ENCODE measurements around the gene SYF2. TPM values are rescaled to one million over a fixed set of nuclear protein-coding genes. Genes with fewer than 3 reads are reported as not detected.
"Not testable (repeated sequence)": the region's sequence is repeated elsewhere in the genome, so short reads cannot be mapped to it uniquely, and the experiment has no call there.

Gene SYF2
- total RNA-seq, 1 experiment from 2014 or later: 29.8 TPM

DNA sequence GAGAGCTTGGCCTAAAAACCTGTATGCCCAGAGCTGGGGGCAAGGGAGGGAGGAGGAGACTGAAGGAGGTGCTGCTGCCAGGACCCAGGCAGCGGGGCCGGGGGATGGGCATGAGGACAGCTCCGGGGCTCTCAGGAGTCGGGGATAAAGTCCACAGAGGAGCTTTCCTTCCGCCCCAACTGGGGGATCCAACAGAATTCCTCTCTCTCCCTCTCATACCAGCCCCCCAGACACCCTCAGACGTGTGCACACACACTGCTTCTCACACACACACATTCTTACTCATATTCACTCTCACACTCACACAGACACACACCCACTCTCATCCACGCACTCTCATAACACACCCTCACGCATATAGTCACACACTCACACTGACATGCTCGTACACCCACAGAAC lies 39.1 kb downstream of the SYF2 start:
- no TSS peak for BruUV-seq (replicated peaks)
- CTCF ChIA-PET: no interaction called here
- intact Hi-C loops (cut with micrococcal nuclease): no loop called here

DNA sequence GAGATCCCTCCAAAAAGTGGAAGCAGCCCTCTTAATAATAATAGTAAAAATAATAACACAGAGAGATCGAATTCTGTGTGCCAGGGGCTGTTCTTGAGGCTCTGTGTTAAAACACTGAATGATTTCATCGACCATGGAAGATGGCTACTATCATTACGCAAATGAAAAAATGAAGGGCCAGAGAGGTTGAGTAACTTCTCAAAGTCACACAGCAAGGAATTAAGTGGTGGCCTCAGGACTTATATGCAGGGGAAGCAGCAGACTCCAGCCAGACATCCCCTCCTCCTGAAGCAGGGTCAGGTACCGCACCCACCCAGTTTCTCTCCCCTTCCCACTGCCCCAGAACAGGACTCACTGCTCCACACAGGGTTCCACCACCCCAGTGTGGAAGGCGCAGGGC lies 40.1 kb downstream of the SYF2 start:
- peaks cover 5% of the 10 kb centered on the region; the same call in 1 of the 2 replicates for H3K27me3 ChIP-seq (ENCODE audit: low read length)
- CTCF ChIA-PET: no interaction called here
- no peaks in the 10 kb centered on the region for H3K9me2 ChIP-seq (replicated peaks; ENCODE audit: low read length)
- H3K27ac ChIP-seq (ENCODE audit: low read length): no peak overlapping the region
- ATAC-seq (no peak), DNase-seq (no peak)
- H4K20me1 ChIP-seq (ENCODE audit: low read length): no peaks in the 10 kb centered on the region
- H3K9ac ChIP-seq (ENCODE audit: low read length): no peak overlapping the region
- H3K79me2 ChIP-seq (ENCODE audit: low read length): no peaks in the 10 kb centered on the region
- intact Hi-C loops (cut with micrococcal nuclease): no loop called here
- BruUV-seq (replicated peaks): no TSS peak
- H3F3A ChIP-seq (ENCODE audit: low read length, unreplicated experiment): no peaks in the 10 kb centered on the region
- POLR2A ChIA-PET (ENCODE audit: unreplicated experiment): no interaction called here
- H2AFZ ChIP-seq (ENCODE audit: low read length): no peak overlapping the region
- H3K9me3 ChIP-seq (ENCODE audit: low read length): no peaks in the 10 kb centered on the region
- no peak for TF ChIP-seq EZH2 (IDR thresholded peaks at IDR 0.05; ENCODE audit: low read length, unreplicated experiment)
- no peak for TF ChIP-seq EZH2phosphoT487 (IDR thresholded peaks at IDR 0.05; ENCODE audit: borderline replicate concordance, low read length)
- TF ChIP-seq, protein P1, sequence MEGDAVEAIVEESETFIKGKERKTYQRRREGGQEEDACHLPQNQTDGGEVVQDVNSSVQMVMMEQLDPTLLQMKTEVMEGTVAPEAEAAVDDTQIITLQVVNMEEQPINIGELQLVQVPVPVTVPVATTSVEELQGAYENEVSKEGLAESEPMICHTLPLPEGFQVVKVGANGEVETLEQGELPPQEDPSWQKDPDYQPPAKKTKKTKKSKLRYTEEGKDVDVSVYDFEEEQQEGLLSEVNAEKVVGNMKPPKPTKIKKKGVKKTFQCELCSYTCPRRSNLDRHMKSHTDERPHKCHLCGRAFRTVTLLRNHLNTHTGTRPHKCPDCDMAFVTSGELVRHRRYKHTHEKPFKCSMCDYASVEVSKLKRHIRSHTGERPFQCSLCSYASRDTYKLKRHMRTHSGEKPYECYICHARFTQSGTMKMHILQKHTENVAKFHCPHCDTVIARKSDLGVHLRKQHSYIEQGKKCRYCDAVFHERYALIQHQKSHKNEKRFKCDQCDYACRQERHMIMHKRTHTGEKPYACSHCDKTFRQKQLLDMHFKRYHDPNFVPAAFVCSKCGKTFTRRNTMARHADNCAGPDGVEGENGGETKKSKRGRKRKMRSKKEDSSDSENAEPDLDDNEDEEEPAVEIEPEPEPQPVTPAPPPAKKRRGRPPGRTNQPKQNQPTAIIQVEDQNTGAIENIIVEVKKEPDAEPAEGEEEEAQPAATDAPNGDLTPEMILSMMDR (conservative IDR thresholded peaks at IDR 0.05; ENCODE audit: low read depth, low read length): no peak
- no peaks in the 10 kb centered on the region for H3K36me3 ChIP-seq (ENCODE audit: low read depth, low read length)
- no peak overlapping the region for H3K4me2 ChIP-seq (ENCODE audit: low read length)
- no peaks in the 10 kb centered on the region for H3K4me1 ChIP-seq (ENCODE audit: insufficient read depth, low read length)
- H3K4me3 ChIP-seq (ENCODE audit: low read length): no peak overlapping the region

More for the DNA sequence above, 39.1 kb downstream of the SYF2 start:
- Histone ChIP-seq H3K9me3 (ENCODE audit: low read length) (no peaks in the 10 kb centered on the region), H3K27me3 (ENCODE audit: low read length) (peaks cover 5% of the 10 kb centered on the region; the same call in 1 of the 2 replicates), H3K9me2 (replicated peaks; ENCODE audit: low read length) (no peaks in the 10 kb centered on the region), H4K20me1 (ENCODE audit: low read length) (no peaks in the 10 kb centered on the region), H3K4me1 (ENCODE audit: insufficient read depth, low read length) (0 out of 2 replicates have a peak, but pooled peaks cover 3% of the 10 kb centered on the region), H3K36me3 (ENCODE audit: low read depth, low read length) (no peaks in the 10 kb centered on the region), H3F3A (ENCODE audit: low read length, unreplicated experiment) (no peaks in the 10 kb centered on the region), H3K79me2 (ENCODE audit: low read length) (no peaks in the 10 kb centered on the region), H3K4me3 (ENCODE audit: low read length) (no peak overlapping the region), H3K4me2 (ENCODE audit: low read length) (no peak overlapping the region), H2AFZ (ENCODE audit: low read length) (no peak overlapping the region), H3K27ac (ENCODE audit: low read length) (no peak overlapping the region), H3K9ac (ENCODE audit: low read length) (no peak overlapping the region)
- DNase-seq (no peak), ATAC-seq (no peak)
- TF ChIP-seq EZH2phosphoT487 (IDR thresholded peaks at IDR 0.05; ENCODE audit: borderline replicate concordance, low read length) (no peak), EZH2 (IDR thresholded peaks at IDR 0.05; ENCODE audit: low read length, unreplicated experiment) (no peak)
- TF ChIP-seq, protein P1 (conservative IDR thresholded peaks at IDR 0.05; ENCODE audit: low read depth, low read length): no peak
- POLR2A ChIA-PET (ENCODE audit: unreplicated experiment): no interaction called here

DNA sequence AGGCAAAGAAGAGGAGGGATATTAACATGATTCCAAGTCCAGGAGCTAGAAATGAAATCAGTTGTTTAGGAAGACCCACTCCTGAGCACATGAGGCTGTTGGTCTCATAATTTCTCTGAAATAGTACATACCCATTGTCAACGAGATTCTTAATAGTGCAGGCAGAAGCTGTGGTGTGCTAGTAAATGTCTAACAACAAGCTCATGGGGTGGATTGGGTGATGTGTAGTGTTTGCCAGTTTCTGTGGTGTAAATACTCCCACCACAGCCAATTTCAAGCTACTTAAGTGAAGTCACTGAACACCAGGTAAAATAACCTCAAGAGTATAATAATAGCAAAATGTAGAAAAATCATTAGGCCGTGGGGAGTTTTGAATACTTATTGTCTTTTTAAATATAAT lies 42.0 kb downstream of the SYF2 start:
- Histone ChIP-seq H3F3A (ENCODE audit: low read length, unreplicated experiment) (no peaks in the 10 kb centered on the region), H3K79me2 (ENCODE audit: low read length) (no peaks in the 10 kb centered on the region), H3K4me2 (ENCODE audit: low read length) (no peak overlapping the region), H3K36me3 (ENCODE audit: low read depth, low read length) (no peaks in the 10 kb centered on the region), H3K9me2 (replicated peaks; ENCODE audit: low read length) (no peaks in the 10 kb centered on the region), H3K27me3 (ENCODE audit: low read length) (peaks cover 5% of the 10 kb centered on the region; the same call in 1 of the 2 replicates), H3K4me3 (ENCODE audit: low read length) (no peak overlapping the region), H3K9me3 (ENCODE audit: low read length) (no peaks in the 10 kb centered on the region), H2AFZ (ENCODE audit: low read length) (no peak overlapping the region), H3K9ac (ENCODE audit: low read length) (no peak overlapping the region), H3K4me1 (ENCODE audit: insufficient read depth, low read length) (no peaks in the 10 kb centered on the region), H4K20me1 (ENCODE audit: low read length) (no peaks in the 10 kb centered on the region), H3K27ac (ENCODE audit: low read length) (no peak overlapping the region)
- ChIA-PET POLR2A (ENCODE audit: unreplicated experiment) (no interaction called here), CTCF (no interaction called here)
- TF ChIP-seq EZH2 (IDR thresholded peaks at IDR 0.05; ENCODE audit: low read length, unreplicated experiment): no peak
- TF ChIP-seq EZH2phosphoT487 (IDR thresholded peaks at IDR 0.05; ENCODE audit: borderline replicate concordance, low read length): no peak
- TF ChIP-seq, protein P1 (conservative IDR thresholded peaks at IDR 0.05; ENCODE audit: low read depth, low read length): no peak
- intact Hi-C loops (cut with micrococcal nuclease): no loop called here
- BruUV-seq (replicated peaks): no TSS peak
- ATAC-seq: no peak
- DNase-seq: no peak

DNA sequence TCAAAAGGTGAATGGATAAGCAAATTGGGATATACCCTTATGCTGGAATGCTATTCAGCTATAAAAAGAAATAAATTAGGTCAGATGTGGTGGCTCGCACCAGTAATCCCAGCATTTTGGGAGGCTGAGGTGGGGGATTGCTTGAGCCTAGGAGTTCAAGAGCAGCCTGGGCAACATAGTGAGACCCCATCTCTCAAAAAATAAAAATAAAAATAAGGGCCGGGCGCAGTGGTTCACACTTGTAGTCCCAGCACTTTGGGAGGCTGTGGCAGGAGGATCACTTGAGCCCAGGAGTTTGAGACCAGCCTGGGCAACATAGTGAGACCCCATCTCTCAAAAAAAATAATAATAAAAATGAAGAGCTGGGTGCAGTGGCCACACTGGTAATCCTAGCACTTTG lies 44.4 kb downstream of the SYF2 start:
- H2AFZ ChIP-seq (ENCODE audit: low read length); H3K4me2 ChIP-seq (ENCODE audit: low read length); DNase-seq; H3K79me2 ChIP-seq (ENCODE audit: low read length); H3F3A ChIP-seq (ENCODE audit: low read length, unreplicated experiment); H3K27me3 ChIP-seq (ENCODE audit: low read length); intact Hi-C loops (cut with micrococcal nuclease); POLR2A ChIA-PET (ENCODE audit: unreplicated experiment); H4K20me1 ChIP-seq (ENCODE audit: low read length); ATAC-seq; H3K4me3 ChIP-seq (ENCODE audit: low read length); CTCF ChIA-PET; H3K9ac ChIP-seq (ENCODE audit: low read length); H3K27ac ChIP-seq (ENCODE audit: low read length); H3K36me3 ChIP-seq (ENCODE audit: low read depth, low read length); H3K4me1 ChIP-seq (ENCODE audit: insufficient read depth, low read length); H3K9me3 ChIP-seq (ENCODE audit: low read length); H3K9me2 ChIP-seq (replicated peaks; ENCODE audit: low read length); BruUV-seq (replicated peaks): not testable (repeated sequence)
